SU-DHL-6 (cell line): ENCODE results near the gene ZNF804B.

Experiments
- H2AFZ ChIP-seq: fragments of 200-600 bp; sonication (generic); 2 replicates; pipeline ENCODE4 v1.6.1; 2014; ENCODE audit warnings: low read depth, mild to moderate bottlenecking, moderate library complexity, mixed read lengths, antibody characterized with exemption, low read length; ENCODE audit not compliant: severe bottlenecking
- H3F3A ChIP-seq: fragments of 200-600 bp; shearing (Covaris generic); 2 replicates; pipeline ENCODE4 v1.6.0; 2016; ENCODE audit warnings: antibody characterized with exemption, mild to moderate bottlenecking; ENCODE audit not compliant: insufficient read depth
- H3K27ac ChIP-seq: fragments of 200-600 bp; sonication (generic); 2 replicates; pipeline ENCODE4 v1.5.1; 2016; ENCODE audit warnings: low read depth, mild to moderate bottlenecking, low read length, moderate library complexity, mixed read lengths
- H3K27me3 ChIP-seq: fragments of 200-600 bp; sonication (generic), shearing (Covaris generic); 2 replicates; pipeline ENCODE4 v1.6.0; 2014; ENCODE audit warnings: mild to moderate bottlenecking, low read length
- H3K36me3 ChIP-seq: fragments of 200-600 bp; sonication (generic); 2 replicates; pipeline ENCODE4 v1.6.1; 2014; ENCODE audit warnings: mild to moderate bottlenecking, low read length, mixed read lengths
- H3K4me2 ChIP-seq: fragments of 300-600, 200-600 bp; shearing (Covaris generic), sonication (generic); 2 replicates; pipeline ENCODE4 v1.6.0; 2014; ENCODE audit warnings: low read length, low read depth, mild to moderate bottlenecking; ENCODE audit not compliant: poor library complexity, severe bottlenecking
- H3K4me3 ChIP-seq: fragments of 200-600 bp; sonication (generic); 2 replicates; pipeline ENCODE4 v1.5.1; 2014; ENCODE audit warnings: antibody characterized with exemption, low read length, mild to moderate bottlenecking, mixed read lengths; ENCODE audit not compliant: insufficient read depth, poor library complexity, severe bottlenecking
- H3K79me2 ChIP-seq: fragments of 200-600 bp; sonication (generic); 2 replicates; pipeline ENCODE4 v1.6.1; 2014; ENCODE audit warnings: mild to moderate bottlenecking, low read length, moderate library complexity; ENCODE audit not compliant: insufficient read depth
- H3K9ac ChIP-seq: fragments of 200-600 bp; sonication (generic); 2 replicates; pipeline ENCODE4 v1.7.0; 2014; ENCODE audit warnings: mild to moderate bottlenecking, low read length
- H3K9me2 ChIP-seq: fragments of 200-600 bp; sonication (generic); replicated peaks from 2 replicates; pipeline ENCODE4 v1.6.1; 2014; ENCODE audit warnings: low read length; ENCODE audit not compliant: insufficient read depth
- H3K9me3 ChIP-seq: fragments of 200-600 bp; sonication (generic); 2 replicates; pipeline ENCODE4 v1.6.1; 2014; ENCODE audit warnings: low read length, mixed read lengths; ENCODE audit not compliant: insufficient read depth
- H4K20me1 ChIP-seq: fragments of 200-600 bp; sonication (generic); 2 replicates; pipeline ENCODE4 v1.6.1; 2014; ENCODE audit warnings: low read depth, mild to moderate bottlenecking, antibody characterized with exemption, low read length, moderate library complexity, mixed read lengths
- EZH2phosphoT487 ChIP-seq: fragments of 200-600 bp; sonication (generic), shearing (Covaris generic); conservative IDR thresholded peaks from 2 replicates; pipeline ENCODE4 v1.6.1; 2018; ENCODE audit warnings: mild to moderate bottlenecking, antibody characterized with exemption, low read length, moderate library complexity, mixed read lengths
- TF ChIP-seq, protein P1 (sequence below): fragments of 200-600 bp; sonication (generic); IDR thresholded peaks from one replicate; pipeline ENCODE4 v1.5.1; 2017; ENCODE audit warnings: antibody characterized with exemption, mild to moderate bottlenecking, low read length, moderate library complexity; ENCODE audit not compliant: insufficient read depth, poor library complexity, severe bottlenecking

Gene ZNF804B

DNA sequence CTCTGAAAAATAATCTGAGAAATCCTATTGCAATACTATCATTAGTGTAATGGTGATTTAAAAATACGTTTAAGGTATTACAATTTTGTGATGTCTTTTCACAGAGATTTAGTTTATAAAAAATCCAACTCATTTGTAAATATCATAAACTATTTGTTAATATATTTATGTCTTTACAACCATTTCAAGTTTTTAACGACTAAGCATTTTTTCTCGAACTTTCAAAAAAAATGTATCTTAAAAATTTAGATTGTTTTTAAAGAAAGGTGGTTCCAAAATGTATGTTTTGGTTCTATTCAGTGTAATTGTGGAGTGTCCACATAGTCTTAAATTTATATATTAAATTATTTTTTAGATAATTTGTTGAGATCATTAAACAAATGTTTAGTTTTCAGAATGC lies 170.2 kb downstream of the ZNF804B start:
- TF ChIP-seq, protein P1, sequence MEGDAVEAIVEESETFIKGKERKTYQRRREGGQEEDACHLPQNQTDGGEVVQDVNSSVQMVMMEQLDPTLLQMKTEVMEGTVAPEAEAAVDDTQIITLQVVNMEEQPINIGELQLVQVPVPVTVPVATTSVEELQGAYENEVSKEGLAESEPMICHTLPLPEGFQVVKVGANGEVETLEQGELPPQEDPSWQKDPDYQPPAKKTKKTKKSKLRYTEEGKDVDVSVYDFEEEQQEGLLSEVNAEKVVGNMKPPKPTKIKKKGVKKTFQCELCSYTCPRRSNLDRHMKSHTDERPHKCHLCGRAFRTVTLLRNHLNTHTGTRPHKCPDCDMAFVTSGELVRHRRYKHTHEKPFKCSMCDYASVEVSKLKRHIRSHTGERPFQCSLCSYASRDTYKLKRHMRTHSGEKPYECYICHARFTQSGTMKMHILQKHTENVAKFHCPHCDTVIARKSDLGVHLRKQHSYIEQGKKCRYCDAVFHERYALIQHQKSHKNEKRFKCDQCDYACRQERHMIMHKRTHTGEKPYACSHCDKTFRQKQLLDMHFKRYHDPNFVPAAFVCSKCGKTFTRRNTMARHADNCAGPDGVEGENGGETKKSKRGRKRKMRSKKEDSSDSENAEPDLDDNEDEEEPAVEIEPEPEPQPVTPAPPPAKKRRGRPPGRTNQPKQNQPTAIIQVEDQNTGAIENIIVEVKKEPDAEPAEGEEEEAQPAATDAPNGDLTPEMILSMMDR, result no peak
- no peak for TF ChIP-seq EZH2phosphoT487
- Histone ChIP-seq H2AFZ (no peak overlapping the region), H3K4me2 (no peak overlapping the region), H3K9ac (no peak overlapping the region), H3K9me3 (no peaks in the 10 kb centered on the region), H3K4me3 (no peak overlapping the region), H3K27me3 (no peaks in the 10 kb centered on the region), H4K20me1 (no peaks in the 10 kb centered on the region), H3K36me3 (no peaks in the 10 kb centered on the region), H3K27ac (no peak overlapping the region), H3F3A (no peaks in the 10 kb centered on the region), H3K9me2 (no peaks in the 10 kb centered on the region), H3K79me2 (no peaks in the 10 kb centered on the region)

DNA sequence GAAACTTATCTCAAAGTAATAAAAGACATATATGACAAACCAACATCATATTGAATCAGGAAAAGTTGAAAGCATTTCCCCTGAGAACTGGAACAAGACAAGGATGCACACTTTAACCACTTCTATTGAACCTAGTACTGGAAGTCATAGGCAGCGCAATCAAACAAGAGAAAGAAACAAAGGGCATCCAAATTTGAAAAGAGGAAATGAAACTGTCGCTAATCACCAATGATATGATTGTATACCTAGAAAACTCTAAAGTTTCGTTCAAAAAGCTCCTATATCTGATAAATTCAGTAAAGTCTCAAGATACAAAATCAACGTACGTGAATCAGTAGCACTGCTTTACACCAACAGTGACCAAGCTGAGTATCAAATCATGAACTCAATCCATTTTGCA lies 173.8 kb downstream of the ZNF804B start:
- Histone ChIP-seq H3K27ac (no peak overlapping the region), H3K27me3 (no peaks in the 10 kb centered on the region), H3K79me2 (no peaks in the 10 kb centered on the region), H3F3A (no peaks in the 10 kb centered on the region), H3K9me3 (no peaks in the 10 kb centered on the region), H4K20me1 (no peaks in the 10 kb centered on the region), H3K4me3 (no peak overlapping the region), H3K9ac (no peak overlapping the region), H3K4me2 (no peak overlapping the region), H2AFZ (no peak overlapping the region), H3K9me2 (no peaks in the 10 kb centered on the region), H3K36me3 (no peaks in the 10 kb centered on the region)
- TF ChIP-seq, protein P1, result no peak
- no peak for TF ChIP-seq EZH2phosphoT487

DNA sequence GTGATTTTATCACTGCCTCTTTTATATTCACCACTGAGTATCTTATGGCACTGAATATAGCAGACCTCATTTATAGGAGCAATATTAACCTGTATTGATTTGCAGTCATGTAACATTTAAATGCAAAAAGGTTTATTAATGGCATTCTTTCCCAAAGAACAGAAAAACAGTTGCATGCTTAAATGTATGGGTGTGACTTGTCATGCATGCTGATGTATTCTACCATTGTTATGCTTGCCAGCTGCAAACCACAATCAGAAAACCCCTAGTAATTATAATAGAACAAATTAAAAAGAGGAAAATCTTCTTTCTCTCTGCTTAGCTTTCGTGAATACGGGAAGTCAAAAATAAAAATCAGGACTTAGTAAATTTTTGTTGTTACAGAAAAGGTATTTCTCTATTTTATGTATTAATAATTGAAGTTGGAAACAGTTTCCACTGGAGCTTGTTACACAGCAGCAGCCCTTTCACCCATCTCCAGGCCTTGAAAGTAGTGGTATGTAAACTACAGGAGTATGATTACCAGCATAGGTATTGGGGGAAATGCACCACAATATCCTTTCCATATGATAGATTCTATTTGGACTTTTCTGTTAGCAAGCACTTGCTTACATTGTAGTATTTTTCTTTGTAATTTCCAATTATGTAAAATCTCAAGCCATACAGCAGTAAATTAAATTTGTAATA lies 183.5 kb downstream of the ZNF804B start:
- Histone ChIP-seq H3K9ac (no peak overlapping the region), H3F3A (no peaks in the 10 kb centered on the region), H3K79me2 (no peaks in the 10 kb centered on the region), H3K27ac (no peak overlapping the region; the same call in 1 of the 2 replicates), H3K27me3 (no peaks in the 10 kb centered on the region), H3K9me3 (no peaks in the 10 kb centered on the region), H4K20me1 (no peaks in the 10 kb centered on the region), H2AFZ (no peak overlapping the region), H3K36me3 (no peaks in the 10 kb centered on the region; the same call in 1 of the 2 replicates), H3K4me2 (peak overlapping the region; percentile 3), H3K4me3 (no peak overlapping the region), H3K9me2 (no peaks in the 10 kb centered on the region)
- TF ChIP-seq EZH2phosphoT487, result no peak
- TF ChIP-seq, protein P1, result no peak
